ENCODE measurements around the gene NAA10.

Gene NAA10

DNA sequence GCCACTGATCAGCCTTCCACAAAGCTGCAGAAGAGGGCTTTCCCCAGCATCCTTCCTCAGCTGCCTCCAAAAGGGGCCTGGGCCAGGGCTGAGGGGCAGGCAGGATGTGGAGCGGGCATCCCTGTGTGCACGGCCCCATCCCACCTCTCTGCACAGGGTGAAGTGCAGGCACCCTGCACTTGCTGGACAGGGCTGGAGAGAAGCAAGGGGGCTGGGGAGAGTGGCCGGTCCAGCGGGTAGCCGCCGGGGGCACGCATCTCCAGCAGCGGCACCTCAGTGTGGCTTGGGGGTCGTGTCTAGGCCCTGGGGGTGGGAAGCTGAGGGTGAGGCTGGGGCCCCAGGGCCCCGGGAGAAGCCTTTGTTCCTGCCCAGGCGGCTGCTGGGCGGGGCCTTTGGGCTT lies 27.4 kb downstream of the NAA10 start:
- TF ChIP-seq, protein P1, sequence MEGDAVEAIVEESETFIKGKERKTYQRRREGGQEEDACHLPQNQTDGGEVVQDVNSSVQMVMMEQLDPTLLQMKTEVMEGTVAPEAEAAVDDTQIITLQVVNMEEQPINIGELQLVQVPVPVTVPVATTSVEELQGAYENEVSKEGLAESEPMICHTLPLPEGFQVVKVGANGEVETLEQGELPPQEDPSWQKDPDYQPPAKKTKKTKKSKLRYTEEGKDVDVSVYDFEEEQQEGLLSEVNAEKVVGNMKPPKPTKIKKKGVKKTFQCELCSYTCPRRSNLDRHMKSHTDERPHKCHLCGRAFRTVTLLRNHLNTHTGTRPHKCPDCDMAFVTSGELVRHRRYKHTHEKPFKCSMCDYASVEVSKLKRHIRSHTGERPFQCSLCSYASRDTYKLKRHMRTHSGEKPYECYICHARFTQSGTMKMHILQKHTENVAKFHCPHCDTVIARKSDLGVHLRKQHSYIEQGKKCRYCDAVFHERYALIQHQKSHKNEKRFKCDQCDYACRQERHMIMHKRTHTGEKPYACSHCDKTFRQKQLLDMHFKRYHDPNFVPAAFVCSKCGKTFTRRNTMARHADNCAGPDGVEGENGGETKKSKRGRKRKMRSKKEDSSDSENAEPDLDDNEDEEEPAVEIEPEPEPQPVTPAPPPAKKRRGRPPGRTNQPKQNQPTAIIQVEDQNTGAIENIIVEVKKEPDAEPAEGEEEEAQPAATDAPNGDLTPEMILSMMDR (IDR thresholded peaks at IDR 0.05) = no peak

GRCh38 chrX:153906126-153906917 lies 28.5 kb downstream of the NAA10 start:
- TF ChIP-seq, protein P1 (IDR thresholded peaks at IDR 0.05) = no peak

GRCh38 chrX:153905481-153906095 lies 29.2 kb downstream of the NAA10 start:
- TF ChIP-seq, protein P1 (IDR thresholded peaks at IDR 0.05) = no peak

- TF ChIP-seq, protein P1 (IDR thresholded peaks at IDR 0.05) = no peak
These were observed 30.6 kb downstream of the NAA10 start, which contains the start of gene AVPR2 for GRCh38 chrX:153903991-153904957. AVPR2 (plus strand) TSS chrX:153904673; CDS start chrX:153905146, 473 bp downstream.

GRCh38 chrX:153903238-153903980 lies 31.4 kb downstream of the NAA10 start:
- TF ChIP-seq, protein P1 (IDR thresholded peaks at IDR 0.05) = no peak

DNA sequence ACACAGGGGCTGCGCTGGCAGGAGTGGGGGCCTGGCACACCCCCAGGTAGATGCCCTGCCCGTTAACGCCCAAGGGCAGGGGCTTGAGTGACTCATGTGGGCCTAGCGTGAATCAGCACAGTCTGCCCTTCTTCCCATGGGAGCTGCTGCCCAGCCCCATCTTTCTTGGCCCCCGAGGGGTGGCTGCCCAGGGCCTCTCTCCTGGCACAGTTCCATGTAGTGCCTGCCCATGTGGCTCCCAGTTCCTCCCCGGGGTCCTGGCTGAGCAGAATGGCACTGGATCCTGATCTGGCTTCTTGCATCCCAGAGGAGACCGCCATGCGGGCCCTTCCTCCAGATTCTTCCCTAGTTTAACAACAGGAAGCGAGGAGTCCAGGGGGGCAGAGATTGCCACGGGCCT lies 32.5 kb downstream of the NAA10 start:
- TF ChIP-seq, protein P1 (IDR thresholded peaks at IDR 0.05) = no peak

DNA sequence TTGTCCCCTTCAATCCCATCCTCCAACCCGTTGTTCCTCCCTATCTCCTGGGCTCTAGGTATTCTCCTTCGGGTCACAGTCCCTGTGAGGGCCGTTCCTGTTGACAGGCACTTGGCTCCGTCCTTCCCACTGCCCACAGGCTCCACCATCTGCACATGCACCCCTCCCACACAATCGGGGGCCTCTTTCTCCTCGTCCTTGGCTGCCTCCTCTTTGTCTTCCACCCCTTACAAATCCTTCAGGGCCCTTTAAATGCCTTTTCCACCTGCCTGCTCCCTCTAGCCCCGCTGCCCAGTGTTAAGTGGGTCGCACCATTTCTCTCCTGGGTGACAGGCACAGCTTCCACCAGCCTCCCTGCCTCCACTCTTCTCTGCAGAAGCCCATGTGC lies 33.1 kb downstream of the NAA10 start:
- TF ChIP-seq, protein P1 (IDR thresholded peaks at IDR 0.05) = no peak

Data from LNCAP (cell line).